SH-SY5Y (cell line): ENCODE data around the gene PCYOX1L.

Experiments used
- GATA2 ChIP-seq: IDR thresholded peaks from 2 replicates; pipeline ENCODE4 v1.6.1; 2011; ENCODE audit warnings: mild to moderate bottlenecking, low read depth, low read length
- GATA3 ChIP-seq: IDR thresholded peaks from 2 replicates; pipeline ENCODE4 v1.6.1; 2011; ENCODE audit warnings: low read depth, mild to moderate bottlenecking, low read length, moderate library complexity

GRCh38 chr5:149402291-149402690 lies 44.4 kb downstream of the PCYOX1L start:
- no peak for TF ChIP-seq GATA3
- no peak for TF ChIP-seq GATA2
